ENCODE measurements around the gene PIEZO1.

DNA sequence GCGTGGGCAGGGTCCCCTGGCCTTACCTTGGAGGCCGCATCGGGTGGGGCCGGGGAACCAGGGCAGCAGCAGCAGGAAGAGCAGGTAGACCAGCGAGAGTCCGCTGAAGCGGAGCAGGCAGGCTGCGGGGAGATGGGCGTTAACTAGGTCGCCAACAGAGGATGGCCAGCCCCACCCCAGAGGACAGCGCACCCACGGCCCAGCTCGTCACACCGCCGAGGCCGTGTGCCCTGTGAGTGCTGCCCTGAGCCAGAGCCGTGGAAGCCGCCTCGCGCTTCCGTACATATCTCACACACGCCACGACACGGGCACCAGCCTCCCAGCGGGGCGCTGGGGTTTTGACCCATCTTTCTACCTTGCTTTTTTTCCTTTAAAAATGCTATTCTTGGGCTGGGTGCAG lies 35.7 kb downstream of the PIEZO1 start:
- TF ChIP-seq RFX5 (IDR thresholded peaks at IDR 0.05; ENCODE audit: low read length) (no peak), TAF1 (IDR thresholded peaks at IDR 0.05; ENCODE audit: borderline replicate concordance, low read depth, low read length) (no peak), CTCF (IDR thresholded peaks at IDR 0.05) (no peak), EP300 (IDR thresholded peaks at IDR 0.05; ENCODE audit: borderline replicate concordance in 1 of 2, low read depth in 1 of 2, low read length in 1 of 2) (no peak), EZH2phosphoT487 (IDR thresholded peaks at IDR 0.05; ENCODE audit: borderline replicate concordance, low read depth) (no peak), JUND (IDR thresholded peaks at IDR 0.05) (no peak), YY1 (IDR thresholded peaks at IDR 0.05; ENCODE audit: low read depth) (no peak), GABPA (IDR thresholded peaks at IDR 0.05; ENCODE audit: low read depth) (no peak), POLR2AphosphoS5 (IDR thresholded peaks at IDR 0.05; ENCODE audit: low read depth, low read length) (no peak), MXI1 (IDR thresholded peaks at IDR 0.05; ENCODE audit: low read depth, low read length) (no peak), GATA2 (CRISPR knock-in tag; IDR thresholded peaks at IDR 0.05) (no peak)
- TF ChIP-seq, protein P1, sequence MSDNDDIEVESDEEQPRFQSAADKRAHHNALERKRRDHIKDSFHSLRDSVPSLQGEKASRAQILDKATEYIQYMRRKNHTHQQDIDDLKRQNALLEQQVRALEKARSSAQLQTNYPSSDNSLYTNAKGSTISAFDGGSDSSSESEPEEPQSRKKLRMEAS (IDR thresholded peaks at IDR 0.05; ENCODE audit: low read depth), result no peak

Data from SK-N-SH (cell line).